HepG2 (cell line): ENCODE measurements around the gene DCAF8. TPM values are rescaled to one million over a fixed set of nuclear protein-coding genes. Genes with fewer than 3 reads are reported as not detected.

Experiments
- ELF3 ChIP-seq: IDR thresholded peaks from 2 replicates; pipeline ENCODE4 v1.6.1; 2016; ENCODE audit warnings: missing genetic modification reagents, missing compliant biosample characterization
- MLX ChIP-seq: IDR thresholded peaks from 2 replicates; pipeline ENCODE4 v1.6.1; 2016
- MZF1 ChIP-seq: sonication (generic); formaldehyde crosslinking; IDR thresholded peaks from 2 replicates; pipeline ENCODE4 v1.8.1; 2023; ENCODE audit warnings: mild to moderate bottlenecking, missing genetic modification reagents, borderline replicate concordance
- NBN ChIP-seq: fragments of 450-650 bp; conservative IDR thresholded peaks from 2 replicates; pipeline ENCODE4 v1.6.1; 2017
- RERE ChIP-seq: IDR thresholded peaks from 2 replicates; pipeline ENCODE4 v1.6.1; 2016; ENCODE audit warnings: low read depth, missing genetic modification reagents, missing compliant biosample characterization
- SMAD1 ChIP-seq: sonication (generic); formaldehyde crosslinking; IDR thresholded peaks from 2 replicates; pipeline ENCODE4 v1.4.0; 2020; ENCODE audit warnings: missing genetic modification reagents, low read depth, mild to moderate bottlenecking, borderline replicate concordance
- TERF1 ChIP-seq: sonication (generic); formaldehyde crosslinking; IDR thresholded peaks from 2 replicates; pipeline ENCODE4 v1.8.0; 2022; ENCODE audit warnings: mild to moderate bottlenecking, missing genetic modification reagents, moderate library complexity
- ZBTB40 ChIP-seq, 2 experiments: fragments of 450-650 bp in 1 of 2; sonication (generic) in 1 of 2; formaldehyde crosslinking in 1 of 2; IDR thresholded peaks; 2 replicates each; pipeline versions ENCODE4 v1.6.1 to v1.8.0; 2016 to 2022; ENCODE audit warnings: antibody characterized with exemption in 1 of 2, mild to moderate bottlenecking in 1 of 2, missing genetic modification reagents in 1 of 2
- ZNF224 ChIP-seq: sonication (generic); formaldehyde crosslinking; IDR thresholded peaks from 2 replicates; pipeline ENCODE4 v1.5.0; 2020; ENCODE audit warnings: mild to moderate bottlenecking, missing genetic modification reagents
- ZNF781 ChIP-seq: sonication (generic); formaldehyde crosslinking; IDR thresholded peaks from 2 replicates; pipeline ENCODE4 v1.5.1; 2020; ENCODE audit warnings: borderline replicate concordance, mild to moderate bottlenecking, missing genetic modification reagents; ENCODE audit errors: not compliant biosample characterization
- ZSCAN25 ChIP-seq: sonication (generic); formaldehyde crosslinking; IDR thresholded peaks from 2 replicates; pipeline ENCODE4 v1.8.0; 2022; ENCODE audit warnings: mild to moderate bottlenecking, missing genetic modification reagents
- polyA plus RNA-seq, 8 experiments: library from polyadenylated mRNA; depleted of rRNA in 3 of 8; stranded (reverse) in 7 of 8; unstranded in 1 of 8; fragments of >200 nt; fragmentation: Illumina TruSeq in 4 of 8; extraction: Trizol in 4 of 8; gene quantifications; 2 replicates each; pipeline versions ENCODE4 v1.2.1 to v1.2.3, GENCODE V29; 2011 to 2016; ENCODE audit warnings: low read depth in 4 of 8, missing spikeins in 1 of 8, mixed read lengths in 1 of 8; ENCODE audit not compliant: insufficient read depth in 1 of 8
- total RNA-seq, 5 experiments: library from RNA; depleted of rRNA; stranded (reverse); fragments of >200 nt; fragmentation: Illumina TruSeq; extraction: Trizol; gene quantifications; 2 replicates each; pipeline ENCODE4 v1.2.3, GENCODE V29; 2016; ENCODE audit warnings: low read depth in 1 of 5

The DCAF8 gene
- total and polyA plus RNA-seq, 2 of the 13 experiments (the other 11 are each of a cell fraction or from before 2014, with no cell fraction given): 73.4 to 79.8 TPM

- TF ChIP-seq ZBTB40 (IDR thresholded peaks at IDR 0.05) (no peak), ZBTB40 (CRISPR knock-in tag; IDR thresholded peaks at IDR 0.05) (no peak), ZNF781 (CRISPR knock-in tag) (no peak), TERF1 (CRISPR knock-in tag) (no peak), ELF3 (CRISPR knock-in tag) (no peak), RERE (CRISPR knock-in tag) (no peak), MZF1 (CRISPR knock-in tag) (no peak), NBN (no peak), MLX (CRISPR knock-in tag) (no peak), SMAD1 (CRISPR knock-in tag) (no peak), ZNF224 (CRISPR knock-in tag) (no peak), ZSCAN25 (CRISPR knock-in tag) (peak; percentile 45; the same call in 1 of the 2 replicates)
These were observed 56.9 kb downstream of the DCAF8 start, which contains the start of gene PEA15 (continued) for GRCh38 chr1:160205242-160206035.
